ENCODE measurements around the gene SPON2.

GRCh38 chr4:1175635-1176229 is 3.3 kb upstream of the SPON2 start:
- TF ChIP-seq, protein P1, sequence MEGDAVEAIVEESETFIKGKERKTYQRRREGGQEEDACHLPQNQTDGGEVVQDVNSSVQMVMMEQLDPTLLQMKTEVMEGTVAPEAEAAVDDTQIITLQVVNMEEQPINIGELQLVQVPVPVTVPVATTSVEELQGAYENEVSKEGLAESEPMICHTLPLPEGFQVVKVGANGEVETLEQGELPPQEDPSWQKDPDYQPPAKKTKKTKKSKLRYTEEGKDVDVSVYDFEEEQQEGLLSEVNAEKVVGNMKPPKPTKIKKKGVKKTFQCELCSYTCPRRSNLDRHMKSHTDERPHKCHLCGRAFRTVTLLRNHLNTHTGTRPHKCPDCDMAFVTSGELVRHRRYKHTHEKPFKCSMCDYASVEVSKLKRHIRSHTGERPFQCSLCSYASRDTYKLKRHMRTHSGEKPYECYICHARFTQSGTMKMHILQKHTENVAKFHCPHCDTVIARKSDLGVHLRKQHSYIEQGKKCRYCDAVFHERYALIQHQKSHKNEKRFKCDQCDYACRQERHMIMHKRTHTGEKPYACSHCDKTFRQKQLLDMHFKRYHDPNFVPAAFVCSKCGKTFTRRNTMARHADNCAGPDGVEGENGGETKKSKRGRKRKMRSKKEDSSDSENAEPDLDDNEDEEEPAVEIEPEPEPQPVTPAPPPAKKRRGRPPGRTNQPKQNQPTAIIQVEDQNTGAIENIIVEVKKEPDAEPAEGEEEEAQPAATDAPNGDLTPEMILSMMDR (conservative IDR thresholded peaks at IDR 0.05 in 1 of 2, IDR thresholded peaks at IDR 0.05 in 1 of 2; ENCODE audit: extremely low read depth in 1 of 2, insufficient read depth in 1 of 2, low read depth in 1 of 2, low read length in 2 of 2), result no peak
- TF ChIP-seq EZH2 (IDR thresholded peaks at IDR 0.05; ENCODE audit: borderline replicate concordance, low read length), result no peak
